Effector memory CD8-positive, alpha-beta T cell (primary cell): ENCODE results near the gene MLLT10.

Experiments
- ATAC-seq: fragments of 150-1000 bp; cut with Tn5 transposase; replicated peaks from 2 replicates; pipeline ENCODE4 v1.10.0; 2021; ENCODE audit warnings: mild to moderate bottlenecking, moderate library complexity
- DNase-seq, 3 experiments: peaks; one replicate each; pipeline ENCODE4 v3.0.0; 2021
- H3K27ac Mint-ChIP-seq, 2 donors: one replicate each; pipeline ENCODE4 v1.8.0; 2022; ENCODE audit warnings: mild to moderate bottlenecking in 2 of 2, mixed read lengths in 2 of 2, moderate library complexity in 2 of 2
- H3K27me3 Mint-ChIP-seq, 2 donors: one replicate each; pipeline ENCODE4 v1.8.0; 2022; ENCODE audit warnings: mixed read lengths in 2 of 2
- H3K36me3 Mint-ChIP-seq: one replicate; pipeline ENCODE4 v1.8.0; 2022; ENCODE audit warnings: mild to moderate bottlenecking, moderate library complexity, mixed read lengths; ENCODE audit not compliant: insufficient read depth
- H3K4me1 Mint-ChIP-seq, 2 donors: one replicate each; pipeline ENCODE4 v1.8.0; 2022; ENCODE audit warnings: low read depth in 2 of 2, mixed read lengths in 2 of 2
- H3K4me3 Mint-ChIP-seq, 2 donors: one replicate each; pipeline ENCODE4 v1.8.0; 2022; ENCODE audit warnings: mild to moderate bottlenecking in 2 of 2, mixed read lengths in 2 of 2, moderate library complexity in 2 of 2
- H3K9me3 Mint-ChIP-seq, 2 donors: one replicate each; pipeline ENCODE4 v1.8.0; 2022; ENCODE audit warnings: mixed read lengths in 2 of 2

The MLLT10 gene

GRCh38 chr10:21496343-21497176 is 37.5 kb upstream of the MLLT10 start:
- Mint-ChIP-seq H3K27me3 (peaks cover 40 to 56% of the 10 kb centered on the region in 2 donors), H3K27ac (no peak overlapping the region), H3K4me1 (peaks cover 13% of the 10 kb centered on the region in 2 donors), H3K4me3 (peak overlapping the region; percentile 89 to 90), H3K9me3 (no peaks in the 10 kb centered on the region), H3K36me3 (peaks cover 8% of the 10 kb centered on the region)
- ATAC-seq: peak; percentile 61
- DNase-seq: peak; percentile 40 to 43 (median 43)

GRCh38 chr10:21497177-21497807 is 36.7 kb upstream of the MLLT10 start:
- H3K9me3 Mint-ChIP-seq: no peaks in the 10 kb centered on the region
- peak overlapping the region; percentile 89 to 90 for H3K4me3 Mint-ChIP-seq
- H3K4me1 Mint-ChIP-seq: peaks cover 13% of the 10 kb centered on the region in 2 donors
- H3K27ac Mint-ChIP-seq: no peak overlapping the region
- H3K27me3 Mint-ChIP-seq: peaks cover 37 to 56% of the 10 kb centered on the region in 2 donors
- DNase-seq (no peak), ATAC-seq (no peak)
- peaks cover 8% of the 10 kb centered on the region for H3K36me3 Mint-ChIP-seq

GRCh38 chr10:21498377-21498776 is 35.7 kb upstream of the MLLT10 start:
- Mint-ChIP-seq H3K36me3 (peaks cover 8% of the 10 kb centered on the region), H3K9me3 (no peaks in the 10 kb centered on the region), H3K27me3 (peaks cover 39 to 54% of the 10 kb centered on the region in 2 donors), H3K4me3 (peak overlapping the region; percentile 89 to 90), H3K4me1 (peaks cover 13% of the 10 kb centered on the region in 2 donors), H3K27ac (no peak overlapping the region)
- DNase-seq (no peak), ATAC-seq (no peak)

- H3K4me3 Mint-ChIP-seq: no peak overlapping the region
- DNase-seq: no peak
- H3K9me3 Mint-ChIP-seq: no peaks in the 10 kb centered on the region
- peaks cover 38 to 48% of the 10 kb centered on the region in 2 donors for H3K27me3 Mint-ChIP-seq
- ATAC-seq: no peak
- H3K36me3 Mint-ChIP-seq: peaks cover 8% of the 10 kb centered on the region
- no peak overlapping the region for H3K27ac Mint-ChIP-seq
- peaks cover 9 to 13% of the 10 kb centered on the region in 2 donors for H3K4me1 Mint-ChIP-seq
Measured at GRCh38 chr10:21498986-21499385, 35.0 kb upstream of the MLLT10 start.

GRCh38 chr10:21499701-21500577 is 34.1 kb upstream of the MLLT10 start:
- Mint-ChIP-seq H3K9me3 (no peaks in the 10 kb centered on the region), H3K4me1 (peaks cover 5 to 10% of the 10 kb centered on the region in 2 donors), H3K27me3 (peaks cover 34 to 42% of the 10 kb centered on the region in 2 donors), H3K27ac (no peak overlapping the region), H3K4me3 (no peak overlapping the region), H3K36me3 (peaks cover 8% of the 10 kb centered on the region)
- DNase-seq: no peak
- no peak for ATAC-seq

GRCh38 chr10:21500578-21500910 is 33.5 kb upstream of the MLLT10 start:
- DNase-seq (no peak), ATAC-seq (no peak)
- H3K4me3 Mint-ChIP-seq: no peak overlapping the region
- no peak overlapping the region for H3K27ac Mint-ChIP-seq
- H3K4me1 Mint-ChIP-seq: peaks cover 0 to 5% of the 10 kb centered on the region in 2 donors
- H3K27me3 Mint-ChIP-seq: peaks cover 34 to 43% of the 10 kb centered on the region in 2 donors
- H3K36me3 Mint-ChIP-seq: peaks cover 8% of the 10 kb centered on the region
- H3K9me3 Mint-ChIP-seq: no peaks in the 10 kb centered on the region

GRCh38 chr10:21501091-21501490 is 32.9 kb upstream of the MLLT10 start:
- DNase-seq: no peak
- Mint-ChIP-seq H3K4me1 (peaks cover 0 to 4% of the 10 kb centered on the region in 2 donors), H3K4me3 (no peak overlapping the region), H3K9me3 (no peaks in the 10 kb centered on the region), H3K27ac (no peak overlapping the region), H3K36me3 (peaks cover 8% of the 10 kb centered on the region), H3K27me3 (peaks cover 38 to 48% of the 10 kb centered on the region in 2 donors)
- ATAC-seq: no peak

- Mint-ChIP-seq H3K27ac (no peak overlapping the region), H3K9me3 (no peaks in the 10 kb centered on the region), H3K4me3 (no peak overlapping the region), H3K4me1 (peaks cover 0 to 4% of the 10 kb centered on the region in 2 donors), H3K36me3 (peaks cover 8% of the 10 kb centered on the region), H3K27me3 (peaks cover 45 to 56% of the 10 kb centered on the region in 2 donors)
- DNase-seq (no peak), ATAC-seq (no peak)
Measured at GRCh38 chr10:21501731-21502347, 32.2 kb upstream of the MLLT10 start.

- no peak for DNase-seq
- peaks cover 8% of the 10 kb centered on the region for H3K36me3 Mint-ChIP-seq
- H3K27me3 Mint-ChIP-seq: peaks cover 49 to 60% of the 10 kb centered on the region in 2 donors
- no peak overlapping the region for H3K4me3 Mint-ChIP-seq
- ATAC-seq: no peak
- H3K9me3 Mint-ChIP-seq: no peaks in the 10 kb centered on the region
- no peak overlapping the region for H3K27ac Mint-ChIP-seq
- peaks cover 0 to 4% of the 10 kb centered on the region in 2 donors for H3K4me1 Mint-ChIP-seq
Measured at GRCh38 chr10:21502348-21502740, 31.7 kb upstream of the MLLT10 start.

GRCh38 chr10:21503542-21503941 is 30.5 kb upstream of the MLLT10 start:
- Mint-ChIP-seq H3K27me3 (peaks cover 42 to 60% of the 10 kb centered on the region in 2 donors), H3K36me3 (peaks cover 8% of the 10 kb centered on the region), H3K4me3 (no peak overlapping the region), H3K4me1 (peaks cover 0 to 4% of the 10 kb centered on the region in 2 donors), H3K27ac (no peak overlapping the region), H3K9me3 (no peaks in the 10 kb centered on the region)
- no peak for ATAC-seq
- DNase-seq: no peak

GRCh38 chr10:21505711-21506278 is 28.2 kb upstream of the MLLT10 start:
- Mint-ChIP-seq H3K27me3 (peaks cover 28 to 51% of the 10 kb centered on the region in 2 donors), H3K9me3 (no peaks in the 10 kb centered on the region)
- no peak for DNase-seq

GRCh38 chr10:21506351-21506750 is 27.7 kb upstream of the MLLT10 start:
- DNase-seq (no peak), ATAC-seq (no peak)
- Mint-ChIP-seq H3K36me3 (no peaks in the 10 kb centered on the region), H3K27me3 (peaks cover 32 to 48% of the 10 kb centered on the region in 2 donors), H3K4me1 (peaks cover 0 to 2% of the 10 kb centered on the region in 2 donors), H3K9me3 (no peaks in the 10 kb centered on the region), H3K27ac (no peak overlapping the region), H3K4me3 (no peak overlapping the region)

More at GRCh38 chr10:21505711-21506278, 28.2 kb upstream of the MLLT10 start:
- H3K27ac Mint-ChIP-seq: no peak overlapping the region
- H3K4me1 Mint-ChIP-seq: peaks cover 0 to 2% of the 10 kb centered on the region in 2 donors
- H3K36me3 Mint-ChIP-seq: no peaks in the 10 kb centered on the region
- ATAC-seq: no peak
- H3K4me3 Mint-ChIP-seq: no peak overlapping the region
